B cell (primary cell): ENCODE results near the gene CNKSR3. TPM values are rescaled to one million over a fixed set of nuclear protein-coding genes. Genes with fewer than 3 reads are reported as not detected.

Experiments
- ATAC-seq: fragments of 200-7000 bp; cut with Tn5 transposase; one replicate; pipeline ENCODE4 v1.10.0; 2021; ENCODE audit warnings: low read depth, mild to moderate bottlenecking, moderate number of reproducible peaks, moderate library complexity
- CTCF ChIA-PET: fragments of 350-600 bp; sonication (Branson Sonifier 250); formaldehyde crosslinking; loops from one replicate; lab custom pipeline; 2021; ENCODE audit warnings: antibody characterized with exemption, inconsistent platforms; lab: Charles Lee
- POLR2A ChIA-PET: fragments of 350-600 bp; sonication (Branson Sonifier 250); formaldehyde crosslinking; loops from one replicate; lab custom pipeline; 2021; ENCODE audit warnings: antibody characterized with exemption; lab: Charles Lee
- DNase-seq: peaks from one replicate; pipeline ENCODE4 v3.0.0; 2013
- H2AFZ ChIP-seq: 2 replicates; pipeline ENCODE4 v1.6.1; 2012; ENCODE audit warnings: mild to moderate bottlenecking, low read depth, low read length; ENCODE audit not compliant: insufficient read depth, poor library complexity, severe bottlenecking
- H3K27ac ChIP-seq, 2 donors: 1 replicate in 1 of 2; 2 replicates in 1 of 2; pipeline ENCODE4 v1.5.1; 2012 to 2013; ENCODE audit warnings: low read length in 2 of 2, mild to moderate bottlenecking in 2 of 2, moderate library complexity in 1 of 2
- H3K27me3 ChIP-seq, 4 experiments: fragments of 200-600 bp in 1 of 4; sonication (generic) in 1 of 4; replicated peaks in 1 of 4; 1 replicate in 2 of 4; 2 replicates in 2 of 4; pipeline versions ENCODE4 v1.6.1 to v1.7.0; 2013 to 2016; ENCODE audit warnings: low read length in 3 of 4, mild to moderate bottlenecking in 2 of 4, mixed read lengths in 1 of 4, moderate library complexity in 1 of 4; ENCODE audit not compliant: insufficient read depth in 4 of 4, control insufficient read depth in 3 of 4; ENCODE audit errors: control extremely low read depth in 1 of 4
- H3K36me3 ChIP-seq, 2 experiments: replicated peaks in 1 of 2; 1 replicate in 1 of 2; 2 replicates in 1 of 2; pipeline versions ENCODE4 v1.6.1 to v1.7.1; 2013; ENCODE audit warnings: low read length in 1 of 2; ENCODE audit not compliant: insufficient read depth in 2 of 2, control insufficient read depth in 1 of 2; ENCODE audit errors: control extremely low read depth in 1 of 2, extremely low read depth in 1 of 2
- H3K4me1 ChIP-seq, 2 donors: fragments of 200-600 bp in 1 of 2; sonication (generic) in 1 of 2; 1 replicate in 1 of 2; 2 replicates in 1 of 2; pipeline versions ENCODE4 v1.5.1 to v1.6.1; 2013 to 2017; ENCODE audit warnings: low read length in 2 of 2; ENCODE audit not compliant: control insufficient read depth in 2 of 2, insufficient read depth in 2 of 2
- H3K4me2 ChIP-seq: replicated peaks from 2 replicates; pipeline ENCODE3; 2012; ENCODE audit warnings: mild to moderate bottlenecking, low read depth, low read length; ENCODE audit not compliant: poor library complexity, severe bottlenecking
- H3K4me3 ChIP-seq, 5 experiments: fragments of 200-600 bp in 1 of 5; sonication (generic) in 1 of 5; 1 replicate in 3 of 5; 2 replicates in 2 of 5; pipeline versions ENCODE4 v1.5.1 to v1.7.0; 2011 to 2016; ENCODE audit warnings: low read length in 4 of 5, mild to moderate bottlenecking in 4 of 5, low read depth in 2 of 5, control low read depth in 1 of 5, moderate library complexity in 1 of 5; ENCODE audit not compliant: insufficient read depth in 1 of 5; ENCODE audit errors: control extremely low read depth in 1 of 5, extremely low read depth in 1 of 5
- H3K79me2 ChIP-seq: fragments of 200-600 bp; sonication (generic); one replicate; pipeline ENCODE4 v1.6.0; 2016; ENCODE audit warnings: low read length; ENCODE audit not compliant: control insufficient read depth, insufficient read depth
- H3K9ac ChIP-seq: fragments of 200-600 bp; sonication (generic); 2 replicates; pipeline ENCODE4 v1.6.1; 2017; ENCODE audit warnings: mild to moderate bottlenecking, low read length, moderate library complexity
- H3K9me3 ChIP-seq, 3 donors: one replicate each; pipeline versions ENCODE4 v1.6.1 to v1.7.1; 2013; ENCODE audit warnings: low read length in 2 of 3; ENCODE audit not compliant: control insufficient read depth in 2 of 3, insufficient read depth in 1 of 3; ENCODE audit errors: control extremely low read depth in 1 of 3
- H4K20me1 ChIP-seq: 2 replicates; pipeline ENCODE4 v1.6.0; 2012; ENCODE audit warnings: mild to moderate bottlenecking, low read length; ENCODE audit not compliant: insufficient read depth, control insufficient read depth, poor library complexity, severe bottlenecking
- H3K27ac Mint-ChIP-seq: one replicate; pipeline ENCODE4 v1.8.0; 2021; ENCODE audit warnings: mixed read lengths
- H3K27me3 Mint-ChIP-seq: one replicate; pipeline ENCODE4 v1.8.0; 2021; ENCODE audit warnings: mixed read lengths
- H3K4me1 Mint-ChIP-seq: one replicate; pipeline ENCODE4 v1.8.0; 2021; ENCODE audit warnings: mixed read lengths
- H3K4me3 Mint-ChIP-seq: one replicate; pipeline ENCODE4 v1.8.0; 2021; ENCODE audit warnings: mixed read lengths
- H3K9me3 Mint-ChIP-seq: one replicate; pipeline ENCODE4 v1.8.0; 2022; ENCODE audit warnings: mixed read lengths; ENCODE audit not compliant: insufficient read depth
- CTCF ChIP-seq: fragments of 200-600 bp; IDR thresholded peaks from one replicate; pipeline ENCODE4 v1.8.0; 2022; ENCODE audit warnings: antibody characterized with exemption, mild to moderate bottlenecking
- EZH2 ChIP-seq: IDR thresholded peaks from 2 replicates; pipeline ENCODE4 v1.6.1; 2012; ENCODE audit warnings: borderline replicate concordance, low read depth, mild to moderate bottlenecking, moderate library complexity, low read length; ENCODE audit not compliant: insufficient read depth, poor library complexity, severe bottlenecking
- WGBS: methylation state at CpG from one replicate; pipeline ENCODE4 v1.1.5; 2013; ENCODE audit warnings: missing lambda C conversion rate; ENCODE audit not compliant: insufficient coverage; 5-methylcytosine and 5-hydroxymethylcytosine counted together
- intact Hi-C: fragments of 100-400 bp; cut with micrococcal nuclease; formaldehyde crosslinking; loops from one replicate; pipeline ENCODE4 v1.10.0; 2022
- polyA plus RNA-seq: library from polyadenylated mRNA; depleted of rRNA; stranded (reverse); fragments of >200 nt; gene quantifications from 2 replicates; pipeline ENCODE4 v1.2.3, GENCODE V29; 2012
- total RNA-seq, 2 donors: library from RNA; stranded (reverse); fragments of 120-200 nt in 1 of 2; gene quantifications; 1 replicate in 1 of 2; 2 replicates in 1 of 2; pipeline versions ENCODE4 v1.2.3 to v1.2.4, GENCODE V29; 2013 to 2022

The CNKSR3 gene
- total and polyA plus RNA-seq, 2 donors (not counting 1 experiment from before 2014, with no cell fraction given): not detected

GRCh38 chr6:154450498-154450897, 60.0 kb downstream of the CNKSR3 start:
- TF ChIP-seq CTCF: no peak
- no peak for TF ChIP-seq EZH2
- WGBS: 91% methylated on average over 3 of the region's 3 CpGs
- H3K36me3 ChIP-seq: no peaks in the 10 kb centered on the region

GRCh38 chr6:154448448-154449096, 61.9 kb downstream of the CNKSR3 start:
- no peak overlapping the region for H3K4me2 ChIP-seq
- DNase-seq (no peak), ATAC-seq (no peak)
- ChIA-PET CTCF (interaction anchor here (0.9 kb wide), 1 partner anchor 8 kb away, joined by 6 read pairs; no protein-coding TSS in a partner anchor), POLR2A (no interaction called here)
- no peaks in the 10 kb centered on the region for H3K9me3 Mint-ChIP-seq
- no peaks in the 10 kb centered on the region for H4K20me1 ChIP-seq
- H3K27me3 ChIP-seq: no peaks in the 10 kb centered on the region
- no peaks in the 10 kb centered on the region for H3K79me2 ChIP-seq
- H3K4me1 ChIP-seq: no peaks in the 10 kb centered on the region
- no peaks in the 10 kb centered on the region for H3K9me3 ChIP-seq
- intact Hi-C loops: no loop called here
- no peak overlapping the region for H3K27ac ChIP-seq
- no peak overlapping the region for H3K9ac ChIP-seq
- no peaks in the 10 kb centered on the region for H3K36me3 ChIP-seq
- peaks cover 6% of the 10 kb centered on the region for H3K27me3 Mint-ChIP-seq
- no peak overlapping the region for H3K4me3 ChIP-seq
- no peak overlapping the region for H2AFZ ChIP-seq
- TF ChIP-seq EZH2 (no peak), CTCF (no peak)
- WGBS: 85% methylated on average over 9 of the region's 11 CpGs
- H3K27ac Mint-ChIP-seq: no peak overlapping the region
- H3K4me1 Mint-ChIP-seq: no peaks in the 10 kb centered on the region
- no peak overlapping the region for H3K4me3 Mint-ChIP-seq

More at GRCh38 chr6:154450498-154450897, 60.0 kb downstream of the CNKSR3 start:
- H3K9ac ChIP-seq: no peak overlapping the region
- H3K27me3 Mint-ChIP-seq: no peaks in the 10 kb centered on the region
- ChIA-PET CTCF (no interaction called here), POLR2A (no interaction called here)
- no peaks in the 10 kb centered on the region for H3K27me3 ChIP-seq
- H3K9me3 Mint-ChIP-seq: no peaks in the 10 kb centered on the region
- H3K27ac ChIP-seq: no peak overlapping the region
- intact Hi-C loops: no loop called here
- H3K4me3 ChIP-seq: no peak overlapping the region
- H3K4me1 ChIP-seq: no peaks in the 10 kb centered on the region
- no peaks in the 10 kb centered on the region for H3K79me2 ChIP-seq
- no peak for ATAC-seq
- H3K4me1 Mint-ChIP-seq: no peaks in the 10 kb centered on the region
- no peaks in the 10 kb centered on the region for H4K20me1 ChIP-seq
- H3K9me3 ChIP-seq: no peaks in the 10 kb centered on the region
- no peak overlapping the region for H3K27ac Mint-ChIP-seq
- DNase-seq: no peak
- no peak overlapping the region for H3K4me3 Mint-ChIP-seq
- H3K4me2 ChIP-seq: no peak overlapping the region
- H2AFZ ChIP-seq: no peak overlapping the region
